Kidney epithelial cell (primary cell): Measurements from ENCODE around the gene NEDD4L. TPM values are rescaled to one million over a fixed set of nuclear protein-coding genes. Genes with fewer than 3 reads are reported as not detected.

Experiments used
- DNase-seq: peaks from one replicate; pipeline ENCODE4 v3.0.0-alpha.2; 2010; ENCODE audit warnings: low read depth
- H3K27me3 ChIP-seq: 2 replicates; pipeline ENCODE4 v1.6.0; 2011; ENCODE audit warnings: low read length; ENCODE audit not compliant: control insufficient read depth, insufficient read depth
- H3K36me3 ChIP-seq: 2 replicates; pipeline ENCODE4 v1.5.1; 2011; ENCODE audit warnings: low read length; ENCODE audit not compliant: control insufficient read depth, insufficient read depth
- H3K4me3 ChIP-seq: 2 replicates; pipeline ENCODE4 v1.5.1; 2011; ENCODE audit warnings: low read depth, mild to moderate bottlenecking, control low read depth, low read length
- total RNA-seq: library from RNA; depleted of rRNA; stranded (reverse); fragments of >200 nt; gene quantifications from 2 replicates; pipeline ENCODE4 v1.2.3, GENCODE V29; 2015
- TF ChIP-seq, protein P1 (sequence below): IDR thresholded peaks from 2 replicates; pipeline ENCODE4 v1.5.1; 2011; ENCODE audit warnings: mild to moderate bottlenecking, moderate library complexity, low read length, control low read depth, inconsistent platforms; ENCODE audit not compliant: insufficient read depth, poor library complexity, severe bottlenecking

The NEDD4L gene
- total RNA-seq, 1 donor from 2014 or later, result 88.3 TPM

- Histone ChIP-seq H3K36me3 (no peaks in the 10 kb centered on the region), H3K4me3 (no peak overlapping the region), H3K27me3 (no peaks in the 10 kb centered on the region)
- DNase-seq, result peak; percentile 21
- TF ChIP-seq, protein P1, sequence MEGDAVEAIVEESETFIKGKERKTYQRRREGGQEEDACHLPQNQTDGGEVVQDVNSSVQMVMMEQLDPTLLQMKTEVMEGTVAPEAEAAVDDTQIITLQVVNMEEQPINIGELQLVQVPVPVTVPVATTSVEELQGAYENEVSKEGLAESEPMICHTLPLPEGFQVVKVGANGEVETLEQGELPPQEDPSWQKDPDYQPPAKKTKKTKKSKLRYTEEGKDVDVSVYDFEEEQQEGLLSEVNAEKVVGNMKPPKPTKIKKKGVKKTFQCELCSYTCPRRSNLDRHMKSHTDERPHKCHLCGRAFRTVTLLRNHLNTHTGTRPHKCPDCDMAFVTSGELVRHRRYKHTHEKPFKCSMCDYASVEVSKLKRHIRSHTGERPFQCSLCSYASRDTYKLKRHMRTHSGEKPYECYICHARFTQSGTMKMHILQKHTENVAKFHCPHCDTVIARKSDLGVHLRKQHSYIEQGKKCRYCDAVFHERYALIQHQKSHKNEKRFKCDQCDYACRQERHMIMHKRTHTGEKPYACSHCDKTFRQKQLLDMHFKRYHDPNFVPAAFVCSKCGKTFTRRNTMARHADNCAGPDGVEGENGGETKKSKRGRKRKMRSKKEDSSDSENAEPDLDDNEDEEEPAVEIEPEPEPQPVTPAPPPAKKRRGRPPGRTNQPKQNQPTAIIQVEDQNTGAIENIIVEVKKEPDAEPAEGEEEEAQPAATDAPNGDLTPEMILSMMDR, result no peak
Measured at GRCh38 chr18:58005011-58005410, 39.0 kb upstream of the NEDD4L start.

- Histone ChIP-seq H3K27me3 (no peaks in the 10 kb centered on the region), H3K4me3 (no peak overlapping the region), H3K36me3 (no peaks in the 10 kb centered on the region)
- TF ChIP-seq, protein P1, result no peak
- no peak for DNase-seq
Measured at GRCh38 chr18:58005885-58006523, 38.0 kb upstream of the NEDD4L start.

GRCh38 chr18:58009166-58009565 is 34.9 kb upstream of the NEDD4L start:
- no peaks in the 10 kb centered on the region for H3K27me3 ChIP-seq
- no peak overlapping the region for H3K4me3 ChIP-seq
- no peak for DNase-seq
- no peaks in the 10 kb centered on the region for H3K36me3 ChIP-seq
- TF ChIP-seq, protein P1, result no peak

DNA sequence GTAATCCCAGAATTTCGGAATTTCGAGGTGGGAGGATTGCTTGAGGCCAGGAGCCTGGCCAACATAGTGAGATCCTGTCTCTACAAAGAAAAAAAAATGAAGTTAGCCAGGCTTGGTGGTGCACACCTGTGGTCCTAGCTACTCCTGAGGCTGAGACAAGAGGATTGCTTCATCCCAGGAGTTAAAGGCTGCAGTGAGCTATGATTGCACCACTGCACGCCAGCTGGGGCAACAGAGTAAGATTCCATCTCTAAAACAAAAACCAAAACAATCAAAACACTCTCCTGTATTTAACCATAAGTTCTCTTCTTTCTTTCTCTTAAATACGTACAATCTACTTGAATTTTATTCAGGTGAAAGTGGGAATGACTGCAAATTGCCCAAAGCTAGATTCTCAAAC is 33.8 kb upstream of the NEDD4L start:
- Histone ChIP-seq H3K27me3 (no peaks in the 10 kb centered on the region), H3K4me3 (no peak overlapping the region), H3K36me3 (no peaks in the 10 kb centered on the region)
- TF ChIP-seq, protein P1, result no peak
- DNase-seq, result no peak

DNA sequence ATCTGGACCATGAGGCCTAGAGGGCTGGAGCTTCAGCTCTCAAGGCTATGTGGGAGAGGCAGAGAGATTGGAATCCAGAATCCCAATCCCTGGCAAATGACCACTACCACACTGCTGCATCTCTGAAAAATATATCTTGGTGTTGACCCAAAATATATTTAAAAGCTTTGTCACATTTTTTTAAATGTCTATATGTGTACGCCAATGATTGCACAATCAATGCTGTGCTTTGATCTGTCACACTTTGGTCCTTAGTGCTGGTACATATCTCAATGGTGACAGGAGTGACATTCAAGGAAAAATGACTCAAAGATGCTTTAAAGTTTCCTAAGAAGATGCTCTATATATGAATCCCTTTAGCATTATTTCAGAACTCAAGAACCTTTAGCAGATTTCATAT is 31.7 kb upstream of the NEDD4L start:
- no peak for DNase-seq
- TF ChIP-seq, protein P1, result no peak
- H3K27me3 ChIP-seq, result no peaks in the 10 kb centered on the region

More for the DNA sequence above, 31.7 kb upstream of the NEDD4L start:
- Histone ChIP-seq H3K36me3 (no peaks in the 10 kb centered on the region), H3K4me3 (no peak overlapping the region)
